K562 (cell line): ENCODE data around the gene CD300LB. TPM values are rescaled to one million over a fixed set of nuclear protein-coding genes. Genes with fewer than 3 reads are reported as not detected.

Experiments
- CBX3 ChIP-seq, 2 experiments: IDR thresholded peaks; 1 replicate in 1 of 2; 2 replicates in 1 of 2; pipeline ENCODE4 v1.6.1; 2012; ENCODE audit warnings: inconsistent platforms in 2 of 2, low read length in 2 of 2, borderline replicate concordance in 1 of 2, control low read depth in 1 of 2
- CREM ChIP-seq: IDR thresholded peaks from 2 replicates; pipeline ENCODE4 v1.6.1; 2014; ENCODE audit warnings: antibody characterized with exemption, low read depth
- DNMT1 ChIP-seq: fragments of 450-650 bp; IDR thresholded peaks from 2 replicates; pipeline ENCODE4 v1.6.1; 2016; ENCODE audit warnings: antibody characterized with exemption, mild to moderate bottlenecking
- GTF2A2 ChIP-seq: IDR thresholded peaks from 2 replicates; pipeline ENCODE4 v1.6.1; 2016; ENCODE audit warnings: mild to moderate bottlenecking, missing genetic modification characterization, missing compliant biosample characterization
- JUN ChIP-seq, 2 experiments: sonication (generic) in 1 of 2; formaldehyde crosslinking in 1 of 2; IDR thresholded peaks; 2 replicates each; pipeline versions ENCODE4 v1.6.1 to v1.8.0; 2012 to 2022; ENCODE audit warnings: borderline replicate concordance in 2 of 2, mild to moderate bottlenecking in 2 of 2, improper control_type of control experiment in 1 of 2, low read depth in 1 of 2, low read length in 1 of 2, missing genetic modification reagents in 1 of 2
- MAZ ChIP-seq, 2 experiments: fragments of 450-650 bp in 1 of 2; sonication (generic) in 1 of 2; formaldehyde crosslinking; IDR thresholded peaks in 1 of 2; conservative IDR thresholded peaks in 1 of 2; 2 replicates each; pipeline versions ENCODE4 v1.4.0 to v1.5.0; 2020; ENCODE audit warnings: mild to moderate bottlenecking in 1 of 2, missing genetic modification reagents in 1 of 2
- POLR2AphosphoS5 ChIP-seq: IDR thresholded peaks from 2 replicates; pipeline ENCODE4 v1.6.1; 2011; ENCODE audit warnings: mild to moderate bottlenecking, low read depth, low read length, moderate library complexity; ENCODE audit not compliant: control insufficient read depth, insufficient read depth
- RAD51 ChIP-seq: fragments of 450-650 bp; IDR thresholded peaks from 2 replicates; pipeline ENCODE4 v1.7.1; 2016; ENCODE audit warnings: low read depth, mild to moderate bottlenecking, borderline replicate concordance
- RBM34 ChIP-seq: fragments of 200-400 bp; formaldehyde crosslinking; IDR thresholded peaks from 2 replicates; pipeline ENCODE4 v1.6.1; 2018; ENCODE audit warnings: low read length, borderline replicate concordance; ENCODE audit not compliant: insufficient read depth
- SIX5 ChIP-seq, 2 experiments: IDR thresholded peaks; 2 replicates each; pipeline ENCODE4 v1.6.1; 2011; ENCODE audit warnings: low read length in 2 of 2, borderline replicate concordance in 1 of 2, low read depth in 1 of 2, mild to moderate bottlenecking in 1 of 2, moderate library complexity in 1 of 2; ENCODE audit not compliant: insufficient read depth in 1 of 2
- SUPT5H ChIP-seq: fragments of 450-650 bp; IDR thresholded peaks from 2 replicates; pipeline ENCODE4 v1.6.1; 2016
- TCF7 ChIP-seq: sonication (generic); IDR thresholded peaks from 2 replicates; pipeline ENCODE4 v1.6.1; 2016; ENCODE audit warnings: antibody characterized with exemption, borderline replicate concordance
- THRAP3 ChIP-seq: fragments of 450-650 bp; IDR thresholded peaks from 2 replicates; pipeline ENCODE4 v1.6.1; 2016; ENCODE audit warnings: mild to moderate bottlenecking, inconsistent platforms, borderline replicate concordance
- XRCC3 ChIP-seq: fragments of 450-650 bp; IDR thresholded peaks from 2 replicates; pipeline ENCODE4 v1.6.1; 2017; ENCODE audit warnings: mild to moderate bottlenecking, moderate library complexity
- ZFPM2 ChIP-seq: fragments of 250-450 bp; sonication (Bioruptor Pico); IDR thresholded peaks from 2 replicates; pipeline ENCODE4 v1.5.1; 2022; ENCODE audit warnings: mild to moderate bottlenecking
- ZNF134 ChIP-seq: fragments of 250-450 bp; sonication (Bioruptor Pico); conservative IDR thresholded peaks from 2 replicates; pipeline ENCODE4 v1.4.0; 2020
- ZNF354B ChIP-seq: fragments of 250-450 bp; sonication (Bioruptor Pico); IDR thresholded peaks from 2 replicates; pipeline ENCODE4 v1.4.0; 2020
- ZNF431 ChIP-seq: sonication (generic); formaldehyde crosslinking; IDR thresholded peaks from 2 replicates; pipeline ENCODE4 v1.8.0; 2022; ENCODE audit warnings: mild to moderate bottlenecking, missing genetic modification reagents
- ZNF584 ChIP-seq: fragments of 200-800 bp; sonication (Bioruptor generic); IDR thresholded peaks from 2 replicates; pipeline ENCODE4 v1.6.1; 2016; ENCODE audit warnings: low read depth, mild to moderate bottlenecking, missing genetic modification characterization, missing compliant biosample characterization
- polyA plus RNA-seq, 8 experiments: library from polyadenylated mRNA; depleted of rRNA in 4 of 8; stranded (reverse) in 5 of 8; unstranded in 3 of 8; fragments of >200 nt; fragmentation: Nextera tagmentation in 2 of 8; fragmentation: Illumina TruSeq in 1 of 8; extraction: Ambion mirVana in 2 of 8; extraction: Trizol in 1 of 8; gene quantifications; 2 replicates each; pipeline versions ENCODE4 v1.2.1 to v1.2.3, GENCODE V29; 2011 to 2014; ENCODE audit warnings: inconsistent platforms in 1 of 8, missing spikeins in 1 of 8
- total RNA-seq, 7 experiments: library from RNA; depleted of rRNA in 6 of 7; stranded (reverse); fragments of >200 nt in 6 of 7; fragmentation: Illumina TruSeq in 2 of 7; extraction: Trizol in 2 of 7; gene quantifications; 2 replicates each; pipeline versions ENCODE4 v1.2.1 to v1.2.3, GENCODE V29; 2011 to 2021; ENCODE audit warnings: low replicate concordance in 1 of 7
- TF ChIP-seq, protein P1 (sequence below): fragments of 250-450 bp; sonication (Bioruptor Pico); IDR thresholded peaks from 2 replicates; pipeline ENCODE4 v1.8.0; 2022; ENCODE audit warnings: inconsistent platforms
- TF ChIP-seq, protein P2 (sequence below): fragments of 200-800 bp; sonication (Bioruptor generic); IDR thresholded peaks from 2 replicates; pipeline ENCODE4 v1.6.1; 2017; ENCODE audit warnings: missing genetic modification characterization, missing compliant biosample characterization

CD300LB gene
- total and polyA plus RNA-seq, 9 of the 15 experiments (the other 6 are each of a cell fraction or from before 2014, with no cell fraction given) = not detected

DNA sequence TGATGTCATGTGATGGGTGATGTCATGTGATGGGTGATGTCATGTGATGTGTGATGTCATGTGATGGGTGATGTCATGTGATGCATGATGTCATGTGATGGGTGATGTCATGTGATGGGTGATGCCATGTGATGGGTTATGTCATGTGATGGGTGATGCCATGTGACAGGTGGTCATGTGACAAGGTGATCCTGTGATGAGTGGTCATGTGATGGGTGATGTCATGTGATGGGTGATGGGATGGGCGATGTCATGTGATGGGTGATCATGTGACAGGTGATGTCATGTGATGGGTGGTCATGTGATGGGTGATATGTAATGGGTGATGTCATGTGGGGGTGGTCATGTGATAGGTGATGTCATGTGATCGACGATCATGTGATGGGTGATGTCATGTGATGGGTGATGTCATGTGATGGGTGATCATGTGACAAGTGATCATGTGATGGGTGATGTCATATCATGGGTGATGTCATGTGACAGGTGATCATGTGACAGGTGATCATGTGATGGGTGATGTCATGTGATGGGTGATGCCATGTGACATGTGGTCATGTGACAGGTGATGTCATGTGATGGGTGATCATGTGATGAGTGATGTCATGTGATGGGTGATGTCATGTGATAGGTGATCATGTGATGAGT is 17.2 kb downstream of the CD300LB start (continued):
- TF ChIP-seq, protein P1, sequence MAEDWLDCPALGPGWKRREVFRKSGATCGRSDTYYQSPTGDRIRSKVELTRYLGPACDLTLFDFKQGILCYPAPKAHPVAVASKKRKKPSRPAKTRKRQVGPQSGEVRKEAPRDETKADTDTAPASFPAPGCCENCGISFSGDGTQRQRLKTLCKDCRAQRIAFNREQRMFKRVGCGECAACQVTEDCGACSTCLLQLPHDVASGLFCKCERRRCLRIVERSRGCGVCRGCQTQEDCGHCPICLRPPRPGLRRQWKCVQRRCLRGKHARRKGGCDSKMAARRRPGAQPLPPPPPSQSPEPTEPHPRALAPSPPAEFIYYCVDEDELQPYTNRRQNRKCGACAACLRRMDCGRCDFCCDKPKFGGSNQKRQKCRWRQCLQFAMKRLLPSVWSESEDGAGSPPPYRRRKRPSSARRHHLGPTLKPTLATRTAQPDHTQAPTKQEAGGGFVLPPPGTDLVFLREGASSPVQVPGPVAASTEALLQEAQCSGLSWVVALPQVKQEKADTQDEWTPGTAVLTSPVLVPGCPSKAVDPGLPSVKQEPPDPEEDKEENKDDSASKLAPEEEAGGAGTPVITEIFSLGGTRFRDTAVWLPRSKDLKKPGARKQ (CRISPR knock-in tag) = no peak
- TF ChIP-seq ZNF431 (CRISPR knock-in tag) (peak; percentile 60; the same call in 1 of the 2 replicates), MAZ (CRISPR knock-in tag; conservative IDR thresholded peaks at IDR 0.05 in 1 of 2, IDR thresholded peaks at IDR 0.05 in 1 of 2) (0 out of 4 replicates have a peak, but pooled peaks of 1 of the 2 experiments have one; percentile 8), JUN (IDR thresholded peaks at IDR 0.05; ENCODE audit: borderline replicate concordance, low read depth, low read length) (peak; percentile 67; the same call in 1 of the 2 replicates), JUN (CRISPR knock-in tag; IDR thresholded peaks at IDR 0.05; ENCODE audit: borderline replicate concordance) (peak; percentile 100), RBM34 (no peak), ZNF354B (CRISPR knock-in tag) (no peak), TCF7 (no peak), XRCC3 (no peak), CBX3 (IDR thresholded peaks at IDR 0.05; ENCODE audit: borderline replicate concordance in 1 of 2, low read length in 2 of 2) (no peak; a peak in 2 of 3 replicates), ZFPM2 (CRISPR knock-in tag) (no peak), CREM (peak; percentile 95), SUPT5H (no peak), ZNF584 (CRISPR knock-in tag) (0 out of 2 replicates have a peak, but pooled peaks have one; percentile 25), SIX5 (IDR thresholded peaks at IDR 0.05; ENCODE audit: borderline replicate concordance in 1 of 2, insufficient read depth in 1 of 2, low read depth in 1 of 2, low read length in 2 of 2) (no peak), DNMT1 (no peak), ZNF134 (CRISPR knock-in tag) (no peak), POLR2AphosphoS5 (no peak), THRAP3 (no peak), GTF2A2 (tag) (no peak), RAD51 (peak; percentile 97)
- TF ChIP-seq, protein P2, sequence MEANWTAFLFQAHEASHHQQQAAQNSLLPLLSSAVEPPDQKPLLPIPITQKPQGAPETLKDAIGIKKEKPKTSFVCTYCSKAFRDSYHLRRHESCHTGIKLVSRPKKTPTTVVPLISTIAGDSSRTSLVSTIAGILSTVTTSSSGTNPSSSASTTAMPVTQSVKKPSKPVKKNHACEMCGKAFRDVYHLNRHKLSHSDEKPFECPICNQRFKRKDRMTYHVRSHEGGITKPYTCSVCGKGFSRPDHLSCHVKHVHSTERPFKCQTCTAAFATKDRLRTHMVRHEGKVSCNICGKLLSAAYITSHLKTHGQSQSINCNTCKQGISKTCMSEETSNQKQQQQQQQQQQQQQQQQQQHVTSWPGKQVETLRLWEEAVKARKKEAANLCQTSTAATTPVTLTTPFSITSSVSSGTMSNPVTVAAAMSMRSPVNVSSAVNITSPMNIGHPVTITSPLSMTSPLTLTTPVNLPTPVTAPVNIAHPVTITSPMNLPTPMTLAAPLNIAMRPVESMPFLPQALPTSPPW (CRISPR knock-in tag) = peak; percentile 40; the same call in 1 of the 2 replicates
